ENCODE measurements around the gene FADS3. TPM values are rescaled to one million over a fixed set of nuclear protein-coding genes. Genes with fewer than 3 reads are reported as not detected.
"Not testable (repeated sequence)": the region's sequence is repeated elsewhere in the genome, so short reads cannot be mapped to it uniquely, and the experiment has no call there.

FADS3 gene
- total RNA-seq, 2 experiments from 2014 or later: 3.8 to 4.5 TPM

DNA sequence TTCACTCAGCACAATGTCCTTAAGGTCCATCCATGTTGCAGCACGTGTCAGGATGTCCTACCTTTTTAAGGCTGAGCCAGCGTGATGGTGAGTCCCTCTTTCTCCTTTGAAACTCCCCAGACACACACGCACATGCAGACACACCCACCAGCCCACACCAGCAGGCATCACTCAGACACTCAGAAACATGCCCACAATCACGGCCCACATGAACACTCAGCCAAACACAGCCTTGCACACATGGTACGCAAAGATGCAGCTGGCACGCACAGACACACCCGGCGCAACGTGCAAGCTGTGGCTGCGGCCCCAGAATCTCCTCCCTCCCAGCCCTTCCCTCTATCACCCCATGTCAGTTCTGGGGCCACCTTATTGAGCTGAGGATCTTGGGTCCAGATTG lies 8.0 kb downstream of the FADS3 start:
- no peaks in the 10 kb centered on the region for H3K27me3 Mint-ChIP-seq (ENCODE audit: low read depth)
- no peak for DNase-seq
- ATAC-seq: no peak
- ChIA-PET POLR2A (no interaction called here), CTCF (interaction anchor here (0.6 to 2.8 kb wide), 4 partner anchors 11 to 225 kb away, joined by 3 to 9 read pairs (median 3); no protein-coding TSS in a partner anchor)
- no peak overlapping the region for H3K4me3 Mint-ChIP-seq
- no peaks in the 10 kb centered on the region for H3K4me1 Mint-ChIP-seq (ENCODE audit: low read depth)
- no peak overlapping the region for H3K27ac Mint-ChIP-seq
- no peaks in the 10 kb centered on the region for H3K36me3 Mint-ChIP-seq (ENCODE audit: low read depth)
- no peaks in the 10 kb centered on the region for H3K9me3 Mint-ChIP-seq (ENCODE audit: insufficient read depth)

GRCh38 chr11:61882879-61883278 lies 8.5 kb downstream of the FADS3 start:
- Mint-ChIP-seq H3K4me1 (ENCODE audit: low read depth) (no peaks in the 10 kb centered on the region), H3K4me3 (no peak overlapping the region)

GRCh38 chr11:61882267-61882666 lies 9.1 kb downstream of the FADS3 start:
- POLR2A ChIA-PET: interaction anchor here (1.6 kb wide), 1 partner anchor 81 kb away, joined by 3 read pairs; no protein-coding TSS in a partner anchor
- CTCF ChIA-PET: interaction anchor here (1.0 to 2.8 kb wide), 4 partner anchors 12 to 199 kb away, joined by 3 to 10 read pairs (median 10); no protein-coding TSS in a partner anchor
- DNase-seq; ATAC-seq; H3K27ac Mint-ChIP-seq; H3K36me3 Mint-ChIP-seq (ENCODE audit: low read depth); H3K27me3 Mint-ChIP-seq (ENCODE audit: low read depth); H3K9me3 Mint-ChIP-seq (ENCODE audit: insufficient read depth); H3K4me1 Mint-ChIP-seq (ENCODE audit: low read depth); H3K4me3 Mint-ChIP-seq: not testable (repeated sequence)

More at GRCh38 chr11:61882879-61883278, 8.5 kb downstream of the FADS3 start:
- Mint-ChIP-seq H3K9me3 (ENCODE audit: insufficient read depth) (no peaks in the 10 kb centered on the region), H3K36me3 (ENCODE audit: low read depth) (no peaks in the 10 kb centered on the region), H3K27ac (no peak overlapping the region), H3K27me3 (ENCODE audit: low read depth) (no peaks in the 10 kb centered on the region)
- CTCF ChIA-PET: interaction anchor here (1.0 to 2.8 kb wide), 5 partner anchors 12 to 225 kb away, joined by 3 to 10 read pairs (median 3); no protein-coding TSS in a partner anchor
- ATAC-seq (no peak), DNase-seq (no peak)
- POLR2A ChIA-PET: no interaction called here

DNA sequence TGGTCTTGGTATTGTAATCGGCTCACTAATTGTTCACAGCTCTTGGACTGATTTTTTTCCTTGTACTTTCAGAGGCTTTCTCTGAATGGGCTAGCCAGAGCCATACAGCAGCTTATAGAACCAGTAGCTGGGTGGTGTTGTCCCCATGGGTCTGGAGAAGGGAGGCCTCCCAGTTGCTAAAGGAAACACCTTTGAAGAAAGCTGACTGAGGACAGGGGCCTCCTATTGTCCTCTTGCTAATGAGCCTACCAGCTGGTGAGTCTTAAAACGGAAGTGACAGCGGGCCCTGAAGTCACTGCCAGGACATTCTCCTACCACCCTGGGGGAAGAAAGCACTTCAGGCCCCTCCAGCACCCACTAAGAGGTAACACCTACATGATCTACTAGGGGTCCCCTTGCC lies 9.9 kb downstream of the FADS3 start:
- Mint-ChIP-seq H3K4me1 (ENCODE audit: low read depth) (no peaks in the 10 kb centered on the region), H3K9me3 (ENCODE audit: insufficient read depth) (no peaks in the 10 kb centered on the region), H3K4me3 (no peak overlapping the region), H3K36me3 (ENCODE audit: low read depth) (no peaks in the 10 kb centered on the region), H3K27ac (no peak overlapping the region), H3K27me3 (ENCODE audit: low read depth) (no peaks in the 10 kb centered on the region)
- ATAC-seq (no peak), DNase-seq (no peak)
- POLR2A ChIA-PET: interaction anchor here (0.5 to 1.6 kb wide), 3 partner anchors 47 to 84 kb away, joined by 3 read pairs; no protein-coding TSS in a partner anchor
- CTCF ChIA-PET: interaction anchor here (1.9 to 2.8 kb wide), 3 partner anchors 11 to 200 kb away, joined by 9 to 10 read pairs (median 10); no protein-coding TSS in a partner anchor

GRCh38 chr11:61880454-61880853 lies 10.9 kb downstream of the FADS3 start:
- ChIA-PET CTCF (interaction anchor here (1.2 to 2.4 kb wide), 5 partner anchors 18 to 227 kb away, joined by 3 to 10 read pairs (median 5); no protein-coding TSS in a partner anchor), POLR2A (no interaction called here)
- H3K4me3 Mint-ChIP-seq: no peak overlapping the region
- ATAC-seq (no peak), DNase-seq (no peak)
- H3K36me3 Mint-ChIP-seq (ENCODE audit: low read depth): no peaks in the 10 kb centered on the region
- H3K27ac Mint-ChIP-seq: no peak overlapping the region
- H3K27me3 Mint-ChIP-seq (ENCODE audit: low read depth): no peaks in the 10 kb centered on the region
- no peaks in the 10 kb centered on the region for H3K9me3 Mint-ChIP-seq (ENCODE audit: insufficient read depth)
- no peaks in the 10 kb centered on the region for H3K4me1 Mint-ChIP-seq (ENCODE audit: low read depth)

DNA sequence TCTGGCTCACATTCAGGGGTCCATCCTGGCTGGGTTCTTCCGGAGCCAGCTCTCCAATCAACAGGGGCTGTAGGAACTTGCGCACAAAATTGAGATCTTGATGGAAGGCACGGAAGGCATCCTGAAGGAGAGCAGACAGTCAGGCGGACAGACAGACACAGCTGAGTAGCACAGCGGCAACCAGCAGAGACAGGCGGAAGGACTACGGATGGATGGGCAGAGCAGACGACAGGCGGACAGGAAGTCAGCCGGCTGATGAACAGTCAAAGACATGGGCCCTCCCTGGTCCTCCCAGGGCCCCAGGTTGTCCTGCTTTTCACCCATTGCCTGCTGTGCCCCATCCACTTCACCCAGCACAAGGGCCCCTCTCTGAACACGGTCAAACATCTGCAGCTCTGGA lies 11.3 kb downstream of the FADS3 start:
- no peak overlapping the region for H3K4me3 Mint-ChIP-seq
- no peaks in the 10 kb centered on the region for H3K9me3 Mint-ChIP-seq (ENCODE audit: insufficient read depth)
- ATAC-seq (no peak), DNase-seq (no peak)
- H3K27me3 Mint-ChIP-seq (ENCODE audit: low read depth): no peaks in the 10 kb centered on the region
- H3K27ac Mint-ChIP-seq: no peak overlapping the region
- POLR2A ChIA-PET: no interaction called here
- no peaks in the 10 kb centered on the region for H3K36me3 Mint-ChIP-seq (ENCODE audit: low read depth)
- CTCF ChIA-PET: interaction anchor here (1.2 to 1.4 kb wide), 4 partner anchors 19 to 228 kb away, joined by 3 to 5 read pairs (median 4); no protein-coding TSS in a partner anchor
- H3K4me1 Mint-ChIP-seq (ENCODE audit: low read depth): no peaks in the 10 kb centered on the region

- no peak overlapping the region for H3K4me3 Mint-ChIP-seq
Observed at GRCh38 chr11:61879152-61879551, 12.2 kb downstream of the FADS3 start.

DNA sequence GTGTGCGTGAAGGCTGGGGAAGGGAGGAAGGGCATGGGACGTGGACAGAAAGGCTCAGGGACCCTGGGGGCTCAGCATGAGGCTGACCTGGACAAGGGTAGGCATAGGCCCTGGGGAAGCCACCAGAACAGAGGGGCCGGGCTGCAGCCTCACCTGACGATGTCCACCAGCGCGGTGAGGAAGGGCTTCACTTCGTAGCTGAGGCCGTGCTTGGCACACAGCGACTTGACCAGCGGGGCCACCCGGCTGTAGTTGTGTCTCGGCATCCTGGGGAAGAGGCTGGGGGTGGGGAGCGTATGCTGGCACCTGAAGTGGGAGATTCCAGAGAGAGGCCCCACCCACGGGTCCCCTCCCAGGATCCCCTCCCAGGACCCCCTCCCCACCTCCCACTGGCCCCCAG lies 15.6 kb downstream of the FADS3 start:
- Mint-ChIP-seq H3K27ac (no peak overlapping the region), H3K4me3 (no peak overlapping the region), H3K4me1 (ENCODE audit: low read depth) (peaks cover 8% of the 10 kb centered on the region), H3K9me3 (ENCODE audit: insufficient read depth) (no peaks in the 10 kb centered on the region), H3K27me3 (ENCODE audit: low read depth) (no peaks in the 10 kb centered on the region), H3K36me3 (ENCODE audit: low read depth) (no peaks in the 10 kb centered on the region)
- DNase-seq (no peak), ATAC-seq (no peak)
- CTCF ChIA-PET: interaction anchor here (1.3 to 1.5 kb wide), 2 partner anchors 72 to 232 kb away, joined by 7 read pairs; no protein-coding TSS in a partner anchor
- POLR2A ChIA-PET: no interaction called here

More at GRCh38 chr11:61879152-61879551, 12.2 kb downstream of the FADS3 start:
- H3K27ac Mint-ChIP-seq: no peak overlapping the region
- H3K4me1 Mint-ChIP-seq (ENCODE audit: low read depth): no peaks in the 10 kb centered on the region
- no peaks in the 10 kb centered on the region for H3K27me3 Mint-ChIP-seq (ENCODE audit: low read depth)
- POLR2A ChIA-PET: no interaction called here
- no peaks in the 10 kb centered on the region for H3K36me3 Mint-ChIP-seq (ENCODE audit: low read depth)
- no peaks in the 10 kb centered on the region for H3K9me3 Mint-ChIP-seq (ENCODE audit: insufficient read depth)
- ATAC-seq: no peak
- CTCF ChIA-PET: interaction anchor here (1.2 to 1.4 kb wide), 4 partner anchors 19 to 229 kb away, joined by 3 to 5 read pairs (median 4); no protein-coding TSS in a partner anchor
- DNase-seq: no peak

DNA sequence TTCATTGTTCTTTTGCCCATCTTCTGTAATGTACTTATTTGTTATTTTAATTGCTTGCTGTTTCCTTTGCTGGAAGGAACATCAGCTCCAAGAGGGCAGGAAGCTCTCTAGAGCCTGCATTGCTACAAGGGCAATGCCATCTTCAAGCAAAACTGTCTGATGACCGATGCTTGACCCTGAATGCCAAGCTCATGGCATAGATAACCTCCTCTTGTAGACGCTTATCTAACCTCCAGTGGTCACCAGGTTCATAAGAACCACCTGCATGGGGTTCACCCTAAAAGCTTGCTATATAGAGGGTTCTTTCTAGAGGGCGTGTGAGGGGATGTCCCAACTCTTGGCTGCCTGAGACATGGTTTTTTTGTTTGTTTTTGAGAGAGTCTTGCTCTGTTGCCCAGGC lies 16.5 kb downstream of the FADS3 start:
- H3K27me3 Mint-ChIP-seq (ENCODE audit: low read depth): no peaks in the 10 kb centered on the region
- ATAC-seq: no peak
- H3K27ac Mint-ChIP-seq: no peak overlapping the region
- no peaks in the 10 kb centered on the region for H3K36me3 Mint-ChIP-seq (ENCODE audit: low read depth)
- POLR2A ChIA-PET: no interaction called here
- H3K9me3 Mint-ChIP-seq (ENCODE audit: insufficient read depth): no peaks in the 10 kb centered on the region
- peaks cover 8% of the 10 kb centered on the region for H3K4me1 Mint-ChIP-seq (ENCODE audit: low read depth)
- no peak overlapping the region for H3K4me3 Mint-ChIP-seq
- DNase-seq: no peak
- CTCF ChIA-PET: interaction anchor here (0.8 to 1.5 kb wide), 4 partner anchors 24 to 233 kb away, joined by 3 to 7 read pairs (median 6); no protein-coding TSS in a partner anchor

DNA sequence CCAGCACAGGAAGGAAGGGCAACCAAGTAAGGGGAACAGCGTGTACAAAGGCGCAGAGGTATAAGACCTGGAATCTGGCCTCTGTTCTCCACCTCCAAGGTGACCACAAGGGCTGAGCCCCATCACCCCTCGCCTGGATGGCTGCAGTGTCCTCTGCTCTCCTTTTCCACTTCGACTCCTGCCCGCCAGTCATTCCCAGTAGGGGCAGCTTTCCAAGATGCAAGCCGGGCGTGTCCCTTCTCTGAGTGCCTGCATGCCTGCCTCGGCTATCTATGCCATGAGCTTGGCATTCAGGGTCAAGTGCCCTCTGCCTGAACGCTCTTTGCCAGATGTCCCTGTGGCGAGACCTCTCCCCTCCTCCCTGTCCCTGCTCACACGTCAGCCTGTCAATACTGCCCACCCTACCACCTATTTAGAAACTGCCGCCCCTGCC lies 17.0 kb downstream of the FADS3 start:
- H3K36me3 Mint-ChIP-seq (ENCODE audit: low read depth): no peaks in the 10 kb centered on the region
- no peaks in the 10 kb centered on the region for H3K27me3 Mint-ChIP-seq (ENCODE audit: low read depth)
- H3K4me3 Mint-ChIP-seq: no peak overlapping the region
- ATAC-seq (no peak), DNase-seq (no peak)
- H3K27ac Mint-ChIP-seq: no peak overlapping the region
- H3K9me3 Mint-ChIP-seq (ENCODE audit: insufficient read depth): no peaks in the 10 kb centered on the region
- POLR2A ChIA-PET: no interaction called here
- peaks cover 8% of the 10 kb centered on the region for H3K4me1 Mint-ChIP-seq (ENCODE audit: low read depth)
- CTCF ChIA-PET: interaction anchor here (0.8 to 1.3 kb wide), 3 partner anchors 24 to 233 kb away, joined by 3 to 7 read pairs (median 5); no protein-coding TSS in a partner anchor

DNA sequence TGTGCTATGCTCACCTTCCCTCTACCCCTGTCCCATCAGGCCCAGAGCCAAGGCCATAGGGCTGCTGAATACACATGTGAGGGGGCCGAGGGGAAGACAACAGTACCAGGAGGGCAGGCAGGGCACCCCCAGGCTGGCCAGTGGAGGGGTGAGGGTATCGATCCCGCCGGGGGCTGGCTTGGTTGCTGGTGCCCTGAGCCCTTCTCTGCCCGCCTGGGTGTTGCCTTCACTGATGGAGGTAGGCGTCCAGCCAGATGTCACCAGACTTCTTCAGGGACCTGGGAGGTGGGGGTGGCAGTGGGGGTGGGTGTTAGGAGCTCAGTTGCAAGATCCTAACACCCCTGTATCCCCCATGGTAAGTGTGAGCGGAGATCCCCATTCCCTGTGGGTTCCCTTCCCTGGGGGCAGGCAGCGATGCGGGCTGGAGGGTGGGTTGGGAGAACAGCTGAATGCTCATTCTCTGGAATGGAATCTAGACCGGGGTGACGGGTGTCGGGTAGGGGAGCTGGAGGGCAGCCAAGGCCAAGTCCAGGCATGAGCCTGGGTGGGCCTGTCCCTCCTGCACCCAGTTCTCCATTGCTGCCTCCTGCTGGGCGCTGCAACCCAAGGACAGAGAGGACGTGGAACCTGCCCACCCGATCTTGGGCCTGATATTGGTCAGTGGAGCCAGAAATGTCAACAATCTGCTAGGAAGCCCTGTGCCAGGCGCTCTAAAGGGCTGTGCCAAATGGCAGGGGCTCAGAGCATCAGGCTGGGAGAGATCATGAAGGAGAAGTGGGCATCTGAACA lies 17.6 kb downstream of the FADS3 start:
- ChIA-PET POLR2A (no interaction called here), CTCF (interaction anchor here (1.2 to 5.4 kb wide), 4 partner anchors 77 to 234 kb away, joined by 5 to 48 read pairs (median 18); no protein-coding TSS in a partner anchor)
- no peak for ATAC-seq
- Mint-ChIP-seq H3K9me3 (ENCODE audit: insufficient read depth) (no peaks in the 10 kb centered on the region), H3K27me3 (ENCODE audit: low read depth) (no peaks in the 10 kb centered on the region), H3K4me3 (no peak overlapping the region), H3K36me3 (ENCODE audit: low read depth) (no peaks in the 10 kb centered on the region), H3K27ac (no peak overlapping the region), H3K4me1 (ENCODE audit: low read depth) (peaks cover 8% of the 10 kb centered on the region)
- DNase-seq: no peak

Data from activated CD8-positive, alpha-beta T cell treated with anti-CD3 and anti-CD28 coated beads, Interleukin-2, amount 10 ng/mL, durations not matched to agents 7 days and 5 days (primary cell).